ENCODE data around the gene LRRC3.

DNA sequence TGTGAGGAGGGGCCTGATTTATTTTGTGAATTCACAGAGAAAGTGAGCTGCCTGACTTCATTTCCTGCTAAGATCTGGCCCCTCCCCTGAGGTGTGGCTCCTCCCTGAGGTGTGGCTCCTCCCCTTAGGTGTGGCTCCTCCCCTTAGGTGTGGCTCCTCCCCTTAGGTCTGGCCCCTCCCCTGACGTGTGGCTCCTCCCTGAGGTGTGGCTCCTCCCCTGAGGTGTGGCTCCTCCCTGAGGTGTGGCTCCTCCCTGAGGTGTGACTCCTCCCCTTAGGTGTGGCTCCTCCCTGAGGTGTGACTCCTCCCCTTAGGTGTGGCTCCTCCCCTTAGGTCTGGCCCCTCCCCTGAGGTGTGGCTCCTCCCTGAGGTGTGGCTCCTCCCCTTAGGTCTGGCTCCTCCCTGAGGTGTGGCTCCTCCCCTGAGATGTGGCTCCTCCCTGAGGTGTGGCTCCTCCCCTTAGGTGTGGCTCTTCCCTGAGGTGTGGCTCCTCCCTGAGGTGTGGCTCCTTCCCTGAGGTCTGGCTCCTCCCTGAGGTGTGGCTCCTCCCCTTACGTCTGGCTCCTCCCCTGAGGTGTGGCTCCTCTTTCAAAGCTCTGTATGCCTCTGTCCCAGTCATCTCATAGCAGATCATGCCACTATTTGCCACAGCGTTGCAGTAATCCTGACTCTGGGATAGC lies 26.9 kb upstream of the LRRC3 start:
- TF ChIP-seq, protein P1, sequence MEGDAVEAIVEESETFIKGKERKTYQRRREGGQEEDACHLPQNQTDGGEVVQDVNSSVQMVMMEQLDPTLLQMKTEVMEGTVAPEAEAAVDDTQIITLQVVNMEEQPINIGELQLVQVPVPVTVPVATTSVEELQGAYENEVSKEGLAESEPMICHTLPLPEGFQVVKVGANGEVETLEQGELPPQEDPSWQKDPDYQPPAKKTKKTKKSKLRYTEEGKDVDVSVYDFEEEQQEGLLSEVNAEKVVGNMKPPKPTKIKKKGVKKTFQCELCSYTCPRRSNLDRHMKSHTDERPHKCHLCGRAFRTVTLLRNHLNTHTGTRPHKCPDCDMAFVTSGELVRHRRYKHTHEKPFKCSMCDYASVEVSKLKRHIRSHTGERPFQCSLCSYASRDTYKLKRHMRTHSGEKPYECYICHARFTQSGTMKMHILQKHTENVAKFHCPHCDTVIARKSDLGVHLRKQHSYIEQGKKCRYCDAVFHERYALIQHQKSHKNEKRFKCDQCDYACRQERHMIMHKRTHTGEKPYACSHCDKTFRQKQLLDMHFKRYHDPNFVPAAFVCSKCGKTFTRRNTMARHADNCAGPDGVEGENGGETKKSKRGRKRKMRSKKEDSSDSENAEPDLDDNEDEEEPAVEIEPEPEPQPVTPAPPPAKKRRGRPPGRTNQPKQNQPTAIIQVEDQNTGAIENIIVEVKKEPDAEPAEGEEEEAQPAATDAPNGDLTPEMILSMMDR (conservative IDR thresholded peaks at IDR 0.05; ENCODE audit: low read length) = no peak
- TF ChIP-seq EZH2phosphoT487 (IDR thresholded peaks at IDR 0.05; ENCODE audit: borderline replicate concordance, low read depth, low read length) = no peak
